Panc1 (cell line): ENCODE data around the gene SGPP1. TPM values are rescaled to one million over a fixed set of nuclear protein-coding genes. Genes with fewer than 3 reads are reported as not detected.

Source experiments
- ATAC-seq: fragments of 200-7000 bp; cut with Tn5 transposase; 2 replicates; pipeline ENCODE4 v1.9.1; 2020; ENCODE audit warnings: mild to moderate bottlenecking, moderate library complexity
- BruUV-seq: library from RNA; stranded (reverse); fragments of 400-500 nt; replicated peaks from 2 replicates; lab custom pipeline; 2021; lab: Mats Ljungman, UMichigan
- CTCF ChIA-PET: fragments of 300-600 bp; sonication (Branson Sonifier 250); formaldehyde crosslinking; loops from one replicate; lab custom pipeline; 2022; ENCODE audit warnings: antibody characterized with exemption; lab: Charles Lee
- POLR2A ChIA-PET: fragments of 300-600 bp; sonication (Branson Sonifier 250); formaldehyde crosslinking; loops from one replicate; lab custom pipeline; 2022; ENCODE audit warnings: antibody characterized with exemption; lab: Charles Lee
- DNase-seq: peaks from one replicate; pipeline ENCODE4 v3.0.0-alpha.2; 2010; ENCODE audit warnings: low read depth, low spot score
- H3K27ac ChIP-seq: 2 replicates; pipeline ENCODE4 v1.5.1; 2011; ENCODE audit warnings: mild to moderate bottlenecking, low read length, inconsistent platforms
- H3K27me3 ChIP-seq: fragments of 200-500 bp; sonication (Bioruptor generic); 2 replicates; pipeline ENCODE4 v1.6.0; 2014; ENCODE audit warnings: low read length, inconsistent platforms; ENCODE audit not compliant: control insufficient read depth, insufficient read depth
- H3K36me3 ChIP-seq: fragments of 200-500 bp; sonication (Bioruptor generic); 2 replicates; pipeline ENCODE4 v1.5.1; 2014; ENCODE audit warnings: inconsistent platforms, mild to moderate bottlenecking, low read length, moderate library complexity; ENCODE audit not compliant: control insufficient read depth, insufficient read depth
- H3K4me1 ChIP-seq: 2 replicates; pipeline ENCODE4 v1.5.1; 2011; ENCODE audit warnings: inconsistent platforms, mild to moderate bottlenecking, low read length, moderate library complexity; ENCODE audit not compliant: control insufficient read depth, insufficient read depth
- H3K4me3 ChIP-seq, 2 experiments: 2 replicates each; pipeline ENCODE4 v1.5.1; 2011 to 2012; ENCODE audit warnings: low read depth in 2 of 2, low read length in 2 of 2, mild to moderate bottlenecking in 2 of 2, inconsistent platforms in 1 of 2, moderate library complexity in 1 of 2
- H3K9me3 ChIP-seq: fragments of 200-500 bp; sonication (Bioruptor generic); 2 replicates; pipeline ENCODE4 v1.5.1; 2014; ENCODE audit warnings: low read depth, mild to moderate bottlenecking, inconsistent platforms, low read length, moderate library complexity; ENCODE audit not compliant: control insufficient read depth, insufficient read depth
- POLR2AphosphoS5 ChIP-seq: IDR thresholded peaks from 2 replicates; pipeline ENCODE4 v1.6.1; 2012; ENCODE audit warnings: mild to moderate bottlenecking, low read depth, low read length, moderate library complexity
- SIN3A ChIP-seq: IDR thresholded peaks from 2 replicates; pipeline ENCODE4 v1.6.1; 2012; ENCODE audit warnings: low read depth, mild to moderate bottlenecking, low read length, moderate library complexity, borderline replicate concordance; ENCODE audit not compliant: insufficient read depth
- TCF7L2 ChIP-seq: IDR thresholded peaks from 2 replicates; pipeline ENCODE4 v1.6.1; 2011; ENCODE audit warnings: mild to moderate bottlenecking, low read depth, low read length, inconsistent platforms
- in situ Hi-C: cut with HindIII; loops from 2 replicates; pipeline ENCODE4 v1.10.0; 2016; ENCODE audit warnings: low sequenced_read_pairs, low pct_unique_long_range_greater_than_20kb
- intact Hi-C: fragments of 100-400 bp; cut with micrococcal nuclease; formaldehyde crosslinking; loops from one replicate; pipeline ENCODE4 v1.10.0; 2022; ENCODE audit not compliant: unreplicated experiment
- total RNA-seq: library from RNA; stranded (reverse); gene quantifications from one replicate; pipeline ENCODE4 v1.2.1, GENCODE V29; 2021; ENCODE audit not compliant: unreplicated experiment
- TF ChIP-seq, protein P1 (sequence below): fragments of 450-650 bp; IDR thresholded peaks from 2 replicates; pipeline ENCODE4 v1.5.1; 2017; ENCODE audit warnings: mild to moderate bottlenecking
- TF ChIP-seq, protein P2 (sequence below), 2 experiments: IDR thresholded peaks; 2 replicates each; pipeline ENCODE4 v1.6.1; 2011 to 2012; ENCODE audit warnings: low read depth in 2 of 2, control low read depth in 1 of 2, low read length in 1 of 2, mild to moderate bottlenecking in 1 of 2, moderate library complexity in 1 of 2; ENCODE audit not compliant: insufficient read depth in 1 of 2

SGPP1 gene
- total RNA-seq, 1 experiment from 2014 or later: 30.0 TPM

DNA sequence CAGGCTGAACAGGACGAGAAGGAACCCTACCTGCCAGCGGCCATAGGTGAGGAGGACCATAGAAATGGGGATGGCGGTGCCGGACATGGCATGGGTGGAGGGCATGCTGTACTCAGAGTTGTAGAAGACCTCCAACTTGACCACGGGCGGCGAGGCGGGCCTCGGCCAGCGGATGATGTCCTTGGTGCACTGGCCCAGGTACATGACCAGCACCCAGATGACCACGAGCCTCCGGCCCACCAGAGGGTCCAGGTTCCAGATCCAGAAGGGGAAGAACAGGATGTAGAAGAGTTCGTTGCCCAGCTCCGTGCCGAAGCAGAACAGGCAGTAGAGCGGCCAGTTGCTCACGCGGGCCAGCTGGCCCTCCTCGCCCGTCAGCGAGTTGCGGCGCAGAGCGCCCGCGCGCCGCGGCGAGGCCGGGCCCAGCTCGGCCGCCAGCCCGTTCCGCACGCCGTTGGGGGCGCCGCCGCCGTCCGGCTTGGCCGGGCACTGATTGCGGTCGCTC is 582 bp downstream of the SGPP1 start:
- Histone ChIP-seq H3K36me3 (peaks cover 6% of the 10 kb centered on the region; the same call in 1 of the 2 replicates), H3K4me3 (peak overlapping the region; percentile 82 to 83), H3K27me3 (no peaks in the 10 kb centered on the region), H3K27ac (peak overlapping the region; percentile 86), H3K9me3 (no peaks in the 10 kb centered on the region), H3K4me1 (0 out of 2 replicates have a peak, but pooled peaks cover 2% of the 10 kb centered on the region)
- DNase-seq: no peak
- intact Hi-C loops: no loop called here
- TF ChIP-seq SIN3A (peak; percentile 47; the same call in 1 of the 2 replicates), TCF7L2 (no peak)
- TF ChIP-seq, protein P1, sequence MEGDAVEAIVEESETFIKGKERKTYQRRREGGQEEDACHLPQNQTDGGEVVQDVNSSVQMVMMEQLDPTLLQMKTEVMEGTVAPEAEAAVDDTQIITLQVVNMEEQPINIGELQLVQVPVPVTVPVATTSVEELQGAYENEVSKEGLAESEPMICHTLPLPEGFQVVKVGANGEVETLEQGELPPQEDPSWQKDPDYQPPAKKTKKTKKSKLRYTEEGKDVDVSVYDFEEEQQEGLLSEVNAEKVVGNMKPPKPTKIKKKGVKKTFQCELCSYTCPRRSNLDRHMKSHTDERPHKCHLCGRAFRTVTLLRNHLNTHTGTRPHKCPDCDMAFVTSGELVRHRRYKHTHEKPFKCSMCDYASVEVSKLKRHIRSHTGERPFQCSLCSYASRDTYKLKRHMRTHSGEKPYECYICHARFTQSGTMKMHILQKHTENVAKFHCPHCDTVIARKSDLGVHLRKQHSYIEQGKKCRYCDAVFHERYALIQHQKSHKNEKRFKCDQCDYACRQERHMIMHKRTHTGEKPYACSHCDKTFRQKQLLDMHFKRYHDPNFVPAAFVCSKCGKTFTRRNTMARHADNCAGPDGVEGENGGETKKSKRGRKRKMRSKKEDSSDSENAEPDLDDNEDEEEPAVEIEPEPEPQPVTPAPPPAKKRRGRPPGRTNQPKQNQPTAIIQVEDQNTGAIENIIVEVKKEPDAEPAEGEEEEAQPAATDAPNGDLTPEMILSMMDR: no peak
- ChIA-PET CTCF (no interaction called here), POLR2A (no interaction called here)
- BruUV-seq: no TSS peak
- in situ Hi-C loops: no loop called here
- peak; percentile 78 for ATAC-seq

DNA sequence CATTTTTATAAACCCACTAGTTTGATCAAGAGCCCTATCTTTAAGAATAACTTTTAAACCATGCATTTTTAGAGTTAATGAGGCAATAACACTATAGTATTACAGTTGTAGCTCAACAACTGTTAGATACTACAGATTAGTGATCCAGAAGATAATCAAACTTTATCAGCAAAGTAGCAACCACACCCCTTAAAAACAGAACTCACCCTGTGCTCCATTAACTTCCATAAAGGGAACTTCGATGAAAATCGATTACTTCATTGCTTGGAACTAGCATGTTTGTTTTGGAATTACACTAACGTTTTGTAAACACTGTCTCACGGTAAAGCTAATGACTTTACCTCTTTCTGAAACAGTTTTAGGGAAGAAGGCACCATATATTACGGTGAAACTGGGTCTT is 1.4 kb downstream of the SGPP1 start:
- H3K27ac ChIP-seq: peak overlapping the region; percentile 86
- intact Hi-C loops: no loop called here
- H3K27me3 ChIP-seq: no peaks in the 10 kb centered on the region
- BruUV-seq: no TSS peak
- TF ChIP-seq TCF7L2 (no peak), SIN3A (no peak)
- 0 out of 2 replicates have a peak, but pooled peaks cover 2% of the 10 kb centered on the region for H3K4me1 ChIP-seq
- ATAC-seq (no peak), DNase-seq (no peak)
- CTCF ChIA-PET: no interaction called here
- POLR2A ChIA-PET: interaction anchor here (0.6 kb wide), 1 partner anchor 85 kb away, joined by 9 read pairs; no protein-coding TSS in a partner anchor
- H3K4me3 ChIP-seq: peak overlapping the region; percentile 82 to 83
- no peaks in the 10 kb centered on the region for H3K9me3 ChIP-seq
- in situ Hi-C loops: no loop called here
- peaks cover 6% of the 10 kb centered on the region; the same call in 1 of the 2 replicates for H3K36me3 ChIP-seq

DNA sequence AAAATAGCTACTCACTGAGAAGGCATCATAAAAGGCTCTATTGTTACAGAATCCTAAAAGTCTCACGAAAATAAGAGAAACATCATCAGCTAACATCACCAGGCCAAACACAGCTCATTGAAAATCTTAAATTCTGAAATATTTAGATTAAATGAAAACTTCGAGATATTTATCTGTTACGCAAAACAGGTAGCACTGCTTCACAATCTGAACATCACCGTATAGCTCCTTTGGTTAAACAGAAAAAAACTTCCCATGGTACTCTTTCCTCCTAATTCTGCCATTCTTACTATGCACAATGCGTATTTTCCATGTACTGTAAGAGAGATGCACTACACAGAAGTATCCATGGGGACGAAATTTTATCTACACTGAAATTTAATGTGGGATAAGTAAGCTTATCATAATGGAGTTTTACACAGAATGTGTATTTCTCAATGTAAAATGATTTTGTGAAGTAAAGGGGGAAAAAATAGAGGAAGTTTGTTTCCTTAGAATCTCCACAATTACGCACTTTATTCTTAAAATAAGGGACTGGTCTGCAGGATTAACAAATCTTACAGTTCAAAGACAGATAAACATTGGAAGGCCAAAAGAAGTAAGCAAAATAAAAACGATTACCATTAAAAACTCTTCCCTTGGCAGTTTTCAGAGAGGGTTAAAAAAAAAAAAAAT is 1.9 kb downstream of the SGPP1 start:
- ChIA-PET CTCF (no interaction called here), POLR2A (interaction anchor here (0.6 to 0.9 kb wide), 2 partner anchors 83 to 85 kb away, joined by 5 to 9 read pairs; no protein-coding TSS in a partner anchor)
- Histone ChIP-seq H3K4me3 (peak overlapping the region; percentile 82 to 83), H3K27ac (peak overlapping the region; percentile 86), H3K27me3 (no peaks in the 10 kb centered on the region), H3K9me3 (no peaks in the 10 kb centered on the region), H3K36me3 (peaks cover 6% of the 10 kb centered on the region; the same call in 1 of the 2 replicates), H3K4me1 (0 out of 2 replicates have a peak, but pooled peaks cover 2% of the 10 kb centered on the region)
- DNase-seq: no peak
- intact Hi-C loops: no loop called here
- ATAC-seq: no peak
- in situ Hi-C loops: no loop called here
- TSS peak; percentile 66 for BruUV-seq
- TF ChIP-seq, protein P2, sequence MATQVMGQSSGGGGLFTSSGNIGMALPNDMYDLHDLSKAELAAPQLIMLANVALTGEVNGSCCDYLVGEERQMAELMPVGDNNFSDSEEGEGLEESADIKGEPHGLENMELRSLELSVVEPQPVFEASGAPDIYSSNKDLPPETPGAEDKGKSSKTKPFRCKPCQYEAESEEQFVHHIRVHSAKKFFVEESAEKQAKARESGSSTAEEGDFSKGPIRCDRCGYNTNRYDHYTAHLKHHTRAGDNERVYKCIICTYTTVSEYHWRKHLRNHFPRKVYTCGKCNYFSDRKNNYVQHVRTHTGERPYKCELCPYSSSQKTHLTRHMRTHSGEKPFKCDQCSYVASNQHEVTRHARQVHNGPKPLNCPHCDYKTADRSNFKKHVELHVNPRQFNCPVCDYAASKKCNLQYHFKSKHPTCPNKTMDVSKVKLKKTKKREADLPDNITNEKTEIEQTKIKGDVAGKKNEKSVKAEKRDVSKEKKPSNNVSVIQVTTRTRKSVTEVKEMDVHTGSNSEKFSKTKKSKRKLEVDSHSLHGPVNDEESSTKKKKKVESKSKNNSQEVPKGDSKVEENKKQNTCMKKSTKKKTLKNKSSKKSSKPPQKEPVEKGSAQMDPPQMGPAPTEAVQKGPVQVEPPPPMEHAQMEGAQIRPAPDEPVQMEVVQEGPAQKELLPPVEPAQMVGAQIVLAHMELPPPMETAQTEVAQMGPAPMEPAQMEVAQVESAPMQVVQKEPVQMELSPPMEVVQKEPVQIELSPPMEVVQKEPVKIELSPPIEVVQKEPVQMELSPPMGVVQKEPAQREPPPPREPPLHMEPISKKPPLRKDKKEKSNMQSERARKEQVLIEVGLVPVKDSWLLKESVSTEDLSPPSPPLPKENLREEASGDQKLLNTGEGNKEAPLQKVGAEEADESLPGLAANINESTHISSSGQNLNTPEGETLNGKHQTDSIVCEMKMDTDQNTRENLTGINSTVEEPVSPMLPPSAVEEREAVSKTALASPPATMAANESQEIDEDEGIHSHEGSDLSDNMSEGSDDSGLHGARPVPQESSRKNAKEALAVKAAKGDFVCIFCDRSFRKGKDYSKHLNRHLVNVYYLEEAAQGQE (IDR thresholded peaks at IDR 0.05; ENCODE audit: insufficient read depth in 1 of 2, low read depth in 2 of 2, low read length in 1 of 2): no peak
- TF ChIP-seq TCF7L2 (no peak), POLR2AphosphoS5 (no peak), SIN3A (no peak)
- TF ChIP-seq, protein P1: no peak
